ENCODE results near the gene LIAS.
A peak's percentile ranks its signal among the peaks of the same experiment; 100 is the strongest.

DNA sequence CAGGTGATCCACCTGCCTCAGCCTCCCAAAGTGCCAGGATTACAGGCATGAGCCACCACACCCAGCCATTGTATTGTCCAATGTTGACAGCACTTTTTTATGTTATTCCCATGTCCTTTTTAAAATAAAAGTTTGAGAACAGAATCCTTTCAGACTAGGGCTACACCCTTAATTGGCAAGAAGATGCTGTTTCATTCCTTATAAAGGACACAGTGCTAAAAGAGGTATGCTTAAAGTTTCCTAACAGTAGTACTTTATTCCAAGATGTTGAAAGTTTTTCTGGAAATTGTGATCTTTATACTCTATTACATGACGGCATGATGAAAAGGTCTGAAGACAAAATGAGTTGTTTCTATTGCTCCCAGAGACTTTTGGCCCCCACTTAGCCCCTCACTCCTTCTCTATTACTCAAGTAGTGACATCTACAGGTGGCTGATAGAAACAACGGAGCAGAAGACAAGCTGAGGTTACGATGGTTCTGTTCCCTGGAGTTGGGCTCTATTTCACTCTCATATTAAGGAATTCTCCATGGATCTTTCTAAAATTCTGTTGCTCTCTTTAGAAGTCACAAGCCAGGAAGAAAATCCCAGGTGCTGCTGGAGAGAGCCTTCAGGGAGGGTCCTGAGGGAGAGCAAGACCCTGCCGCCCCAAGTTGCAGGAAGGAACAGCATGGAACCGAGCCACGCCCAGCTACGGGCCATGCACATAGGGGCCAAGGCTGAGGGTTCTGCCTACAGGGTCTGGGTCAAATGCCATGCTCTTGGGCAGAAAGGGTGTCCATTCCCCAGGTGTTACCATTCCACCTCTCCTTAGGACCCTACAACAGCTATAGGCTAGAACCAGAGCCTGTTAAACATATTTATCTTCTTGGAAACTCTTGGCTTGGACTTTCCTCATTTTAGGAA, 22.9 kb upstream of the LIAS start:
- TF ChIP-seq, protein P1, sequence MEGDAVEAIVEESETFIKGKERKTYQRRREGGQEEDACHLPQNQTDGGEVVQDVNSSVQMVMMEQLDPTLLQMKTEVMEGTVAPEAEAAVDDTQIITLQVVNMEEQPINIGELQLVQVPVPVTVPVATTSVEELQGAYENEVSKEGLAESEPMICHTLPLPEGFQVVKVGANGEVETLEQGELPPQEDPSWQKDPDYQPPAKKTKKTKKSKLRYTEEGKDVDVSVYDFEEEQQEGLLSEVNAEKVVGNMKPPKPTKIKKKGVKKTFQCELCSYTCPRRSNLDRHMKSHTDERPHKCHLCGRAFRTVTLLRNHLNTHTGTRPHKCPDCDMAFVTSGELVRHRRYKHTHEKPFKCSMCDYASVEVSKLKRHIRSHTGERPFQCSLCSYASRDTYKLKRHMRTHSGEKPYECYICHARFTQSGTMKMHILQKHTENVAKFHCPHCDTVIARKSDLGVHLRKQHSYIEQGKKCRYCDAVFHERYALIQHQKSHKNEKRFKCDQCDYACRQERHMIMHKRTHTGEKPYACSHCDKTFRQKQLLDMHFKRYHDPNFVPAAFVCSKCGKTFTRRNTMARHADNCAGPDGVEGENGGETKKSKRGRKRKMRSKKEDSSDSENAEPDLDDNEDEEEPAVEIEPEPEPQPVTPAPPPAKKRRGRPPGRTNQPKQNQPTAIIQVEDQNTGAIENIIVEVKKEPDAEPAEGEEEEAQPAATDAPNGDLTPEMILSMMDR (IDR thresholded peaks at IDR 0.05): peak; percentile 35
- no peak for TF ChIP-seq ZFX (IDR thresholded peaks at IDR 0.05; ENCODE audit: borderline replicate concordance)
